DND-41 (cell line): ENCODE results near the gene NKAIN2.

Source experiments
- ATAC-seq: fragments of 200-7000 bp; cut with Tn5 transposase; 3 replicates; pipeline ENCODE4 v1.9.1; 2021; ENCODE audit warnings: low read depth; ENCODE audit not compliant: insufficient read depth
- DNase-seq: peaks from one replicate; pipeline ENCODE4 v3.0.0-alpha.2; 2020
- H2AFZ ChIP-seq: 2 replicates; pipeline ENCODE4 v1.6.0; 2012; ENCODE audit warnings: low read depth, low read length
- H3K27ac ChIP-seq: 2 replicates; pipeline ENCODE4 v1.5.1; 2012; ENCODE audit warnings: low read length, inconsistent platforms
- H3K27me3 ChIP-seq: fragments of 200-600 bp; sonication (generic); 2 replicates; pipeline ENCODE4 v1.6.0; 2012; ENCODE audit warnings: low read length, mild to moderate bottlenecking, inconsistent platforms; ENCODE audit not compliant: insufficient read depth, poor library complexity
- H3K36me3 ChIP-seq: 2 replicates; pipeline ENCODE4 v1.5.1; 2012; ENCODE audit warnings: low read length, inconsistent platforms; ENCODE audit not compliant: insufficient read depth
- H3K4me1 ChIP-seq: 2 replicates; pipeline ENCODE4 v1.5.1; 2012; ENCODE audit warnings: mild to moderate bottlenecking, low read length; ENCODE audit not compliant: insufficient read depth
- H3K4me2 ChIP-seq: 2 replicates; pipeline ENCODE4 v1.6.0; 2012; ENCODE audit warnings: mild to moderate bottlenecking, moderate library complexity, low read length, inconsistent platforms; ENCODE audit not compliant: insufficient read depth
- H3K4me3 ChIP-seq, 2 experiments: fragments of 200-600 bp in 1 of 2; shearing (Covaris generic) in 1 of 2; 2 replicates each; pipeline ENCODE4 v1.5.1; 2012 to 2016; ENCODE audit warnings: inconsistent platforms in 2 of 2, low read length in 2 of 2, mild to moderate bottlenecking in 2 of 2, low read depth in 1 of 2, moderate library complexity in 1 of 2
- H3K79me2 ChIP-seq: 2 replicates; pipeline ENCODE4 v1.6.0; 2012; ENCODE audit warnings: low read length, inconsistent platforms; ENCODE audit not compliant: insufficient read depth
- H3K9ac ChIP-seq: 2 replicates; pipeline ENCODE4 v1.6.0; 2012; ENCODE audit warnings: low read depth, mild to moderate bottlenecking, inconsistent platforms, low read length, moderate library complexity
- H3K9me3 ChIP-seq: 2 replicates; pipeline ENCODE4 v1.5.1; 2012; ENCODE audit warnings: low read length, moderate library complexity, mild to moderate bottlenecking, inconsistent platforms; ENCODE audit not compliant: insufficient read depth, severe bottlenecking
- H4K20me1 ChIP-seq: 2 replicates; pipeline ENCODE4 v1.6.0; 2012; ENCODE audit warnings: low read length; ENCODE audit not compliant: insufficient read depth
- CTCF ChIP-seq: IDR thresholded peaks from 2 replicates; pipeline ENCODE4 v1.5.1; 2012; ENCODE audit warnings: borderline replicate concordance, low read length, moderate library complexity, mild to moderate bottlenecking; ENCODE audit not compliant: poor library complexity, severe bottlenecking; ENCODE audit errors: extremely low read depth
- EZH2 ChIP-seq: IDR thresholded peaks from 3 replicates; pipeline ENCODE4 v1.6.1; 2012; ENCODE audit warnings: borderline replicate concordance, low read depth, mild to moderate bottlenecking, moderate library complexity, low read length, inconsistent platforms; ENCODE audit not compliant: severe bottlenecking

The NKAIN2 gene

GRCh38 chr6:123990376-123990775 is 186.7 kb downstream of the NKAIN2 start:
- no peak for ATAC-seq
- H3K4me3 ChIP-seq: no peak overlapping the region

GRCh38 chr6:123994168-123994567 is 190.5 kb downstream of the NKAIN2 start:
- no peak overlapping the region for H3K27ac ChIP-seq
- DNase-seq: no peak
- H3K27me3 ChIP-seq: no peaks in the 10 kb centered on the region
- H3K4me2 ChIP-seq: no peak overlapping the region
- H3K4me1 ChIP-seq: no peaks in the 10 kb centered on the region
- no peak for ATAC-seq
- no peak for TF ChIP-seq CTCF
- TF ChIP-seq EZH2: no peak
- H3K79me2 ChIP-seq: no peaks in the 10 kb centered on the region
- no peak overlapping the region for H3K4me3 ChIP-seq
- H4K20me1 ChIP-seq: no peaks in the 10 kb centered on the region
- H3K36me3 ChIP-seq: no peaks in the 10 kb centered on the region
- no peak overlapping the region for H3K9ac ChIP-seq
- H2AFZ ChIP-seq: no peak overlapping the region
- no peaks in the 10 kb centered on the region for H3K9me3 ChIP-seq

More at GRCh38 chr6:123990376-123990775, 186.7 kb downstream of the NKAIN2 start:
- no peak overlapping the region for H2AFZ ChIP-seq
- no peaks in the 10 kb centered on the region for H3K36me3 ChIP-seq
- no peak overlapping the region for H3K9ac ChIP-seq
- no peaks in the 10 kb centered on the region for H3K4me1 ChIP-seq
- no peak overlapping the region for H3K27ac ChIP-seq
- TF ChIP-seq EZH2 (no peak), CTCF (no peak)
- no peak for DNase-seq
- no peaks in the 10 kb centered on the region for H3K27me3 ChIP-seq
- H4K20me1 ChIP-seq: no peaks in the 10 kb centered on the region
- no peaks in the 10 kb centered on the region for H3K79me2 ChIP-seq
- H3K9me3 ChIP-seq: no peaks in the 10 kb centered on the region
- no peak overlapping the region for H3K4me2 ChIP-seq

GRCh38 chr6:123994891-123995635 is 191.4 kb downstream of the NKAIN2 start:
- H3K9ac ChIP-seq: no peak overlapping the region

More at GRCh38 chr6:123994891-123995635, 191.4 kb downstream of the NKAIN2 start:
- Histone ChIP-seq H3K9me3 (no peaks in the 10 kb centered on the region), H4K20me1 (no peaks in the 10 kb centered on the region), H2AFZ (no peak overlapping the region), H3K4me1 (no peaks in the 10 kb centered on the region), H3K27me3 (no peaks in the 10 kb centered on the region), H3K4me3 (no peak overlapping the region), H3K79me2 (no peaks in the 10 kb centered on the region), H3K36me3 (no peaks in the 10 kb centered on the region), H3K4me2 (no peak overlapping the region), H3K27ac (no peak overlapping the region)
- ATAC-seq: no peak
- TF ChIP-seq CTCF: no peak
- TF ChIP-seq EZH2: no peak
- DNase-seq: no peak
